ENCODE measurements around the gene CDH13. TPM values are rescaled to one million over a fixed set of nuclear protein-coding genes. Genes with fewer than 3 reads are reported as not detected.

The CDH13 gene
- total and polyA plus RNA-seq, 2 of the 8 experiments (the other 6 are each of a cell fraction or from before 2014, with no cell fraction given) = 2.3 to 2.4 TPM

DNA sequence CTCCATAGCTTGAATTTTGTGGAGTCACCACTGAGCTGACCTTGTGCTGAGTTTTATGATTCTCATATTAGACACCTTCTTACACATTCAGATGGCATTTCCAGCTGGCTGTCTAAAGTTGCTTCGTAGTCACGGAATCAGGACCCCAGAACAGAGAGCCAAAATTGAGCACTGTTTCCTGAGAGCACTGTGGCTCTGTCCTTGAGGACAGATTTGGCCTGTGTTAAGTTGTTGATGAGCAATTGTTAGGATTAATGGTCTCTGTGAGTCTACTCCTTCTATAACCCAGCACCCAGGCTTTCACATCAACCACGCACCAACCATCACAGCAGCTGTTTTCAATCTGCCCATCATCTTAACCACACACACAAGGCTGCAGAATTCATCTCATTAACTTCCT is 903.5 kb downstream of the CDH13 start:
- Histone ChIP-seq H3K56ac (replicated peaks; ENCODE audit: insufficient read length, low read depth, low read length) (no peak overlapping the region), H2BK12ac (ENCODE audit: low read depth, low read length) (no peak overlapping the region), H2BK15ac (ENCODE audit: low read length) (no peak overlapping the region), H2AK5ac (ENCODE audit: low read depth, low read length) (no peak overlapping the region), H4K5ac (ENCODE audit: insufficient read length, low read depth, low read length) (no peak overlapping the region), H2BK20ac (ENCODE audit: low read length) (no peak overlapping the region), H2BK120ac (replicated peaks; ENCODE audit: low read depth, low read length) (no peak overlapping the region), H3K4ac (replicated peaks; ENCODE audit: insufficient read length, low read depth, low read length) (no peak overlapping the region), H3K4me3 (ENCODE audit: extremely low read depth in 1 of 4, insufficient read depth in 2 of 4, low read depth in 3 of 4, low read length in 4 of 4) (no peak overlapping the region), H3K9ac (replicated peaks in 1 of 4; ENCODE audit: extremely low read depth in 1 of 4, low read depth in 3 of 4, low read length in 3 of 4) (no peak overlapping the region), H4K91ac (replicated peaks; ENCODE audit: insufficient read length, low read length) (no peak overlapping the region), H3K23ac (ENCODE audit: insufficient read length) (no peak overlapping the region), H4K8ac (ENCODE audit: extremely low read depth, insufficient read depth, low read length) (no peak overlapping the region), H2BK5ac (ENCODE audit: low read depth, low read length) (no peak overlapping the region), H3K36me3 (ENCODE audit: control insufficient read depth in 2 of 4, insufficient read depth in 4 of 4, low read length in 3 of 4) (no peaks in the 10 kb centered on the region), H3K4me1 (replicated peaks in 1 of 4; ENCODE audit: control insufficient read depth in 3 of 4, insufficient read depth in 4 of 4, low read length in 3 of 4) (no peaks in the 10 kb centered on the region), H3K27me3 (replicated peaks in 1 of 4; ENCODE audit: control insufficient read depth in 3 of 4, extremely low read depth in 1 of 4, insufficient read depth in 3 of 4, low read length in 3 of 4) (no peaks in the 10 kb centered on the region), H3K79me1 (ENCODE audit: low read depth, low read length) (no peaks in the 10 kb centered on the region), H3K79me2 (ENCODE audit: control insufficient read depth in 1 of 2, insufficient read depth in 2 of 2, low read length in 2 of 2) (no peaks in the 10 kb centered on the region), H3K18ac (ENCODE audit: extremely low read depth, low read length) (no peak overlapping the region), H3K9me3 (ENCODE audit: insufficient read depth in 2 of 2, low read depth in 1 of 2, low read length in 1 of 2) (peaks cover 0 to 3% of the 10 kb centered on the region in 2 experiments; a peak in 1 of 4 replicates), H3K27ac (ENCODE audit: low read depth, low read length) (no peak overlapping the region), H4K20me1 (replicated peaks in 1 of 2; ENCODE audit: control insufficient read depth in 1 of 2, insufficient read depth in 2 of 2, low read length in 2 of 2) (no peaks in the 10 kb centered on the region), H3K14ac (ENCODE audit: insufficient read length) (no peak overlapping the region), H2AFZ (ENCODE audit: low read length) (no peak overlapping the region), H3K4me2 (ENCODE audit: insufficient read depth in 1 of 2, low read depth in 2 of 2, low read length in 2 of 2) (no peak overlapping the region), H3K23me2 (ENCODE audit: low read depth, low read length) (no peaks in the 10 kb centered on the region)
- TF ChIP-seq ZNF274 (IDR thresholded peaks at IDR 0.05; ENCODE audit: borderline replicate concordance, extremely low read depth, low read length) (no peak), RXRA (IDR thresholded peaks at IDR 0.05; ENCODE audit: insufficient read depth, low read depth, low read length) (no peak), TAF7 (optimal IDR thresholded peaks at IDR 0.05; ENCODE audit: borderline replicate concordance, low read depth, low read length) (no peak), SIN3A (conservative IDR thresholded peaks at IDR 0.05 in 1 of 2, IDR thresholded peaks at IDR 0.05 in 1 of 2; ENCODE audit: low read depth in 1 of 2, low read length in 2 of 2) (no peak), RAD21 (IDR thresholded peaks at IDR 0.05 in 1 of 2, conservative IDR thresholded peaks at IDR 0.05 in 1 of 2; ENCODE audit: low read depth in 2 of 2, low read length in 2 of 2) (no peak), EZH2 (IDR thresholded peaks at IDR 0.05; ENCODE audit: low read depth, low read length, severe bottlenecking) (no peak)
- ChIA-PET CTCF (ENCODE audit: partially characterized antibody) (interaction anchor here (0.6 kb wide), 1 partner anchor 134 kb away, joined by 3 read pairs; no protein-coding TSS in a partner anchor), POLR2A (ENCODE audit: partially characterized antibody) (no interaction called here)
- WGBS, 2 experiments (ENCODE audit: extremely low coverage in 1 of 2, insufficient coverage in 1 of 2, insufficient read length in 1 of 2, insufficient replicate concordance in 2 of 2, low coverage in 1 of 2, low lambda C conversion rate in 2 of 2, missing lambda C conversion rate in 1 of 2) = 89% methylated on average over 3 of the region's 3 CpGs; no CpG with 5 or more reads in 1 of the 2 experiments
- no peak for DNase-seq (ENCODE audit: low read depth in 1 of 2, low spot score in 2 of 2)
- no peak for FAIRE-seq
